OCI-LY1 (cell line): ENCODE results near the gene SCLY.

Experiments used
- CTCF ChIP-seq: fragments of 200-600 bp; sonication (generic), shearing (Covaris generic); IDR thresholded peaks from 2 replicates; pipeline ENCODE4 v1.5.1; 2017; ENCODE audit warnings: mild to moderate bottlenecking, antibody characterized with exemption, low read length, moderate library complexity, mixed read lengths
- EZH2 ChIP-seq: fragments of 200-600 bp; sonication (generic), shearing (Covaris generic); IDR thresholded peaks from 2 replicates; pipeline ENCODE4 v1.8.0; 2017; ENCODE audit warnings: borderline replicate concordance, mixed run types, mild to moderate bottlenecking, antibody characterized with exemption, low read length, moderate library complexity, mixed read lengths

GRCh38 chr2:238055841-238056240 is 5.0 kb upstream of the SCLY start:
- TF ChIP-seq CTCF (no peak), EZH2 (no peak)
